CD4-positive, alpha-beta T cell treated with Interleukin-6 for 4 hours (primary cell): ENCODE data around the gene ACADVL.
A peak's percentile ranks its signal among the peaks of the same experiment; 100 is the strongest.

ENCODE experiments used
- DNase-seq: peaks from one replicate; pipeline ENCODE4 v3.0.0-alpha.2; 2020; ENCODE audit warnings: mixed read lengths

The ACADVL gene

DNA sequence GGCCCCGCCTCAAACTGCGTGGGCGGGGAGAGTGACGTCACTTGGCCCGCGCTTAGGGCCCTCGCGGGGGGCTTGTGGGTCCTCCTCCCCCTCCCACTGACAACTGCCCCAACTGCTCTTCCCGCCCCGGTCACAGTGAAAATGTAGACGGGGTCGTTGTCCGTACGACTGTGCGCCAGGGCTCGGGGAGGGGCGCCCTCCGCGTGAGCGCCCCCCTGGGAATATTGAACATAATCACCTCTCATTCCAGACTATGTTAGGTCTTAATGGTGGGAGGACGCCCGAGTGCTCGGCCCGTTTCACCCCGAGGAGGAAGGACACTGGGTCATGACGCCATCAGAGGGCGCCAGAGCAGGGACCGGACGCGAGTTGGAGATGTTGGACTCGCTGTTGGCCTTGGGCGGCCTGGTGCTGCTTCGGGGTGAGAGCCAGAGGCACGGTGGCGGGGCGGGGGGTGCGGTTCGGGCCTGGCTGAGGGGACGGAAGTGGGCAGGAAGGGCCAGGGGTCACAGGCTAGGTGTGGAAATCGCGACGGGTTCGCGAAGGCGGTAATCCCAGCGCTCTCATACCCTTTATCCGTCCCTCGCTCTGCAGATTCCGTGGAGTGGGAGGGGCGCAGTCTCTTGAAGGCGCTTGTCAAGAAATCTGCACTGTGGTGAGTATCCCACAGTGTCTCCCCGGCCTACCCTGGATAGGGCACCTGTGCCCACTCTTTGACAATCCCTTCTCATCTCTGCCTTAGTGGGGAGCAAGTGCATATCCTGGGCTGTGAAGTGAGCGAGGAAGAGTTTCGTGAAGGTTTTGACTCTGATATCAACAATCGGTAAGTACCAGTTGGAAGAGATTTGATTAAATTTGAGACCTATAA is 32.7 kb downstream of the ACADVL start, which contains the start of gene ELP5:
Gene ELP5, plus strand, starts transcription at position 40 of the 868 bp plus-strand sequence. Its CDS starts 336 bp downstream, at position 376.
- peak; percentile 87 for DNase-seq

DNA sequence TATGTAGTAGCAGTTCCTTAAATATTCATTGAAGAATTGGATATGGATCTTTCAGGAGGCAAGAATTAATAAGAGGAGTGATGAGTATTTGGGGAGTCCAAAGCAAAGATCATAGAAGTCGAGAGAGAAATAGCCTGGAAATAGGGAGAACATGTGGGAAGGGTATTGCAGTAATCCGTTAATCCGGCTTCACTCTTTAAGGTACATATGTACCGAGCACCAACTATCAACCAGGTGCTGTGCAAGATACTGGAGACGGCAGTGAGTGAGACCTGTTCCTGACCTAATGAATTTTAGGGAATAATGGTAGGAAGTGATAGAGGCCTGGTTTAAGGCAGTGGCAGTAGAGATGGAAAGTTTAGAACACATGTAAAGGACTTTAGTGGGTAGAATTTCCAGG is 33.3 kb downstream of the ACADVL start:
- no peak for DNase-seq

DNA sequence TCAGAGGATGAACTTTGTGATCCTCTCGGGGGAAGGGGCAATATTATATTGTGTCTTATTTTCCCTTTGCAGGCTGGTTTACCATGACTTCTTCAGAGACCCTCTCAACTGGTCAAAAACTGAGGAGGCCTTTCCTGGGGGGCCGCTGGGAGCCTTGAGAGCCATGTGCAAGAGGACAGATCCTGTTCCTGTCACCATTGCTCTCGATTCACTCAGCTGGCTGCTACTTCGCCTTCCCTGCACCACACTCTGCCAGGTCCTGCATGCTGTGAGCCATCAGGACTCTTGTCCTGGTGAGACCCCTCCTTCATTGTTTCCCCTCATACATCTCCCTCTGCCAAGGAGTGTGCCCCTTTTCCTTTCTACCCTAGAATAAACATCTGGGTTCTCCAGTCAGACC is 34.8 kb downstream of the ACADVL start:
- no peak for DNase-seq

DNA sequence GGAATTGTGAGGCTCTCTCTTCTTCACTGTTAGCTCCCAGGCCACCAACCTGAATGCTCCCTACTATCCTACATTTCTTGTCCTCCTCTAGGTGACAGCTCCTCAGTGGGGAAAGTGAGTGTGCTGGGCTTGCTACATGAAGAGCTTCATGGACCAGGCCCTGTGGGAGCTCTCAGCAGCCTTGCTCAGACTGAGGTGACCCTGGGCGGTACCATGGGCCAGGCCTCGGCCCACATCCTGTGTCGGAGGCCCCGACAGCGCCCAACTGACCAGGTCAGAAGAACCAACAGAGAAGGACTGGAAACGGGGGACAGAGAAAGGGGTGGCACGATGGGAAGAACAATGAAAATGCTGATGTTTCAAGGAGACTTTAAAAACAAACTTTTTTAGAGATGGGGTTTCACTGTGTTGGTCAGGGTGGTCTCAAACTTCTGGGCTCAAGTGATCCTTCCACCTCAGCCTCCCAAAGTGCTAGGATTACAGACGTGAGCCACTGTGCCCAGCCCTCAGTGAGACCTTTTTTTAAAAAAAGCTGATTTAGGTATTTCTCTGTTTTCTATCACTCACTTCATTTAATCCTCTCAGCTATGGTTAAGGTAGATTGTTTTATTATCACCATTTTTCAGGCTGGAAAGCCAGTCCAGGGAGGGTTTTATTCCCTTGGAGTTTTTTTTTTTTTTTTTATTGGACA is 37.2 kb downstream of the ACADVL start:
- no peak for DNase-seq

DNA sequence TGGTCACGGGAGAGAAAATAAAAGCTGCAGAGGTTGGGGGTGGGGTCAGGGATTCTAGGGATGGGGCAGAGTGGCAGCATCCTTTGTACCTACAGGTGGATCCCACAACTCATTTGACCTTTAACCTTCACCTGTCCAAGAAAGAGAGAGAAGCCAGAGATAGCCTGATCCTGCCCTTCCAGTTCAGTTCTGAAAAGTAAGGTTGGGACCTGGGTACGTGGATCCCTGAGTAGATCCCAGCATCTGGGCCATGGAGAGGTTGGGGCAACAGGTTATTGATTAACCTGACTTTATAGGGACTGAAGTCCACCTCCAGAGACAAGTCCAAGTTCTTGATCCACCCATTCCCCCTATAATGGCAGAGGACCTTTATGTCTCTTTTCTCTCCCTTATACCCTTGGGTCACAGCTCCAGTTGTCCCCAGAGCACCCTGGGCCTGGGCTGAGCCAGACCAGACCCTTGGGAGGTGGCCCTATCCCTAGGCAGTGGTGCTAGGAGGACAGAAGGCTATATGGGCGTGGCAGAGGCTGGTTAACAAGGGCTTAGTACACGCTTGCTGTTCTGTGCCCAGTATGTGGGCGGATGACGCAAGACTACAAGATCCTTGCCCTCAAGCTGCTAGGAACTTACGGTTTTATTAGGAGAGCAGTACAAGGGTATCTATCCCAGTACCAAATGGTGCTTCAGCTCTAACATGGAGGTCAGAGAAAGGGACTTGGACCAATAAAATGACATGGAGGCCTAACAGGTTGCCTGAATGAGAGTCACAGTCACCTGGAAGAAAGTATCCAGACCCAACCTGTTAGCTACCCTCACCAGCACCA is 39.2 kb downstream of the ACADVL start:
- DNase-seq, result no peak

DNA sequence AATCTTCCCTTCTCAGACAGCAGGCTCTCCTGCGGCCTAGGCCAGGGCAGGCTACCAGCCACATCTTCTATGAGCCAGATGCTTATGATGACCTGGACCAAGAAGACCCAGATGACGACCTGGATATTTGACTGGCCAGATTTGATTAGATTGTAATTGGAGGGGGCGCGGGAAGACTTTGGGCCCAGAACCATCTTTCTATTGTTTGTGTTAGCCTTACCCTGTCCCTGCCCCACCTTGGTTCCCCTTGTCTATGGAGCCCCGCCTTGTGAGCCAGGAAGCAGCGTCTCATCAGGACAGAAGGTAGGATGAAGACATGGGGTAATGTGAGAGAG is 39.8 kb downstream of the ACADVL start:
- no peak for DNase-seq

DNA sequence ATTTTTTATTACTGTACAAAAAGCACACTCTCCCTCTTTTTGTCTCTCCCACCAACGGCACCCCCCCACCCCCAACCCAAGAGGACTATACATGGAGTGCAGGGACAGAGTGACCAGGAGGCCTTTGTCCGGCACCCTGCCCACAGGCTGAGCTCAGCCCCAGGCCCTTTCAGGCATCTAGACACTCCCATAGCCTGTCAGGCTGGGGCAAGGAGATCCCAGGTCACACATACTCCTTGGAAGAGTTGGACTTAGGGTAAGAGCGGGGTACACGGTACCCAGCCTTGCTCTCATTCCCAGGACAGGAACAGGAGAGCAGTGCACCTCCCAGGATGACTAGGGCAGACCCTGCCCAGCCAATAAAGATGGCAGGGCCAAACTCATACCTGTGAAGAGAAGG is 40.4 kb downstream of the ACADVL start:
- no peak for DNase-seq

DNA sequence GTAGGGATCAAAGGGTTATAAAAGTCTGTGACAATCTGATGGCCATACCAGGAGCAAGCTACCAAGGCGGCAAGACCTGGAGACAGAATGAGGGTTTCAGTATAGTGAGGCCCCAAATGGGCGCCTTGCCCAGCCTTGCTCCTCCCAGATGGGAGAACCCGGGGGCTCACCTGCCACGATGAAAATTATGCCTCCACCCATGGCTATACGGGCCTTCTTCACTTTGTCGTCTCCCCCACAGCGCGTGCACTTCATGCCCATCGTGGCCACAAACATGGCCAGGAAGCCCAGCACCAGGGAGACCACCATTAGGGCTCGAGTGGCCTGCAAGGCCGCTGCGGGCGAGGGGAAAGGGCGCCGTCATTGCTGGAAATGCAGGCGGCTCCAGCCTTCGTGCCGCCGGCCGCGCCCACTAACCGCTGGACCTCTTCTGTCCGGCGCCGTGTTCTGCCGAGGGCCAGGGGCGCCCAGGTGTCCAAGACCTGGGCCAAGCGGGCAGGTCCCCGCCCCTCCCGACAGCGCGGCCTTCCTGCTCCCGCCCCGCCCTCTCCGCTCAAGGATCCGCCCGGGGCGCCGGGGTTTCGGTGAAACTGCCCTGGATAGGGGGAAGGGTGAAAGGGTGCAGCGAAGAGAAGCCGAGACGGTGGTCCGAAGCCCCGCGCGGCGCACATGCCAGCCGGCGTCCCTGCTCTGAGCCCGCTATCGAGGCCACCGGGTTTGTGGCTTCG is 41.1 kb downstream of the ACADVL start:
- peak; percentile 56 for DNase-seq

DNA sequence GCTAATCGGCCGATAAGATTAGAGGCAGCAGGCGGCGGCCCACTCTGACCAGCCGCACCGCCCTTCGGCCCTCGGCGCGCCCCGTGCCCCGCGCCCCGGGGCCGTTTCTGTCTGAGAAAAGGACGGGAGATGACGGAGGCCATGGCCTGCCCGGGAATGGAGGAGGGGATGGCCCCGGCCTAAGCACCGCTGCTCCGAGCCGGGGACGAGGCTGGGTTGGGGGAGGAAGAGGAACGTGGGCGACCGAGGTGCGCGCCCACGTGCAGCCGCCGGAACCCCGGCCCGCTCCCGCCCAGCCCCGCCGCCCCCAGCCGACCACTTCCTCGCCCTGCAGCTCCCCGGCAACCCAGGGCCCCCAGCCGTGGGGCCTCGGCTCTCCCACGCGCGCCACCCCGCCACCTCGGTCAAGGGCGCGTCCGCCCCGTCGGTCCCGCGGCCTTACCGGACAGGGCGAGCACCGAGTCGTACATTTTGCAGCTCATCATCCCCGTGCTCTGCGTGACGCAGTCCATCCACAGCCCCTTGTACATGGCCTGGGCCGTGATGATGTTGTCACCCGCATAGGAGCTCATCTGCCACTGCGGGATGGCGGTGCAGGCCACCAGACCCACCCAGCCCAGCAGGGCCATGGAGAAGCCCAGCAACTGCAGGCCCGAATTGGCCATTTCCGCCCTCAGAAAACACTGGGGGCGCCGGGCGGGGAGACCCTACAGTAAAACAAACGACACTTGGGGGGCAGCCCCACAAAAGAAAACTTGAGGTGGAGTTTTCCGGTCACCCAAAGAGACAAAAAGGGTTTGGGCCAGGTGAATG is 41.8 kb downstream of the ACADVL start:
- peak; percentile 50 for DNase-seq

DNA sequence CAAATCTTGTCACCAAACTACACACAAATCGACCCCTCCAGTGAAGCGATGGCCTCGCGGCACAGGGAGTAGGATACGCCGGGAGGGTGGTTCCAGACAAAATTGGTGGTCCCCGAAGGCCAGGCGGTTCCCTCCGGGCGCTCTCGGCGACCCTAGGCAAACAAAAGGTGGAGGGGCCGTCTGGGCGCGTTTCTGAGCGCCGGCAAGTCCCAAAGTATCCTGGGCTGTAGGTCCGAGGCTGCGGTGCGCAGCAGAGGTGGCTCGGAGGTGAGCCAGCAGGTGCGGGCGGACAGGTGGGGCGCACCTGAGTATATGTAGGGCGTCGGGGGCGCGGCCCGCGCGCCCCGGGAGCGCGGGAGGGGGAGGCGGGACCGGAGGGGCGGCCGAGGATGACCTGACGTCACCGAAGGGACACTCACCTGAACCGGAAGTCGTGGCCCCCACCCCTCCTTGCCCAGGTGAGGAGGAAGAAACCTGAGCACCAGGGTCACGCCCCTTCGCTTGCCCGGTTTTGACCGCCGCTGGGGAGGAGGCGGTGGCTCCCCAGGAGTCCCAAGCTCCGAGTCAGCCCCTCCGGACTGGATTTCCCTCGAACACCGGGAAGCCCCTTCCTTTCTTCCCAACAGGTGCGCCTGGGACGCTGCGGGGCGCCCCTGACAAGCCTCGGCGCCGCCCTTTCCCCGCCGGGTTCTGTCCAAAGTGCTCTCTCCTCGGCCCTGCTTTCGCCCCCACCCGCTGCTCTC is 42.6 kb downstream of the ACADVL start, which contains the start of gene CLDN7:
Gene CLDN7, minus strand, starts transcription at position 287 of the 743 bp plus-strand sequence. CDS start 435 bp downstream, outside the sequence.
- DNase-seq, result peak; percentile 24

DNA sequence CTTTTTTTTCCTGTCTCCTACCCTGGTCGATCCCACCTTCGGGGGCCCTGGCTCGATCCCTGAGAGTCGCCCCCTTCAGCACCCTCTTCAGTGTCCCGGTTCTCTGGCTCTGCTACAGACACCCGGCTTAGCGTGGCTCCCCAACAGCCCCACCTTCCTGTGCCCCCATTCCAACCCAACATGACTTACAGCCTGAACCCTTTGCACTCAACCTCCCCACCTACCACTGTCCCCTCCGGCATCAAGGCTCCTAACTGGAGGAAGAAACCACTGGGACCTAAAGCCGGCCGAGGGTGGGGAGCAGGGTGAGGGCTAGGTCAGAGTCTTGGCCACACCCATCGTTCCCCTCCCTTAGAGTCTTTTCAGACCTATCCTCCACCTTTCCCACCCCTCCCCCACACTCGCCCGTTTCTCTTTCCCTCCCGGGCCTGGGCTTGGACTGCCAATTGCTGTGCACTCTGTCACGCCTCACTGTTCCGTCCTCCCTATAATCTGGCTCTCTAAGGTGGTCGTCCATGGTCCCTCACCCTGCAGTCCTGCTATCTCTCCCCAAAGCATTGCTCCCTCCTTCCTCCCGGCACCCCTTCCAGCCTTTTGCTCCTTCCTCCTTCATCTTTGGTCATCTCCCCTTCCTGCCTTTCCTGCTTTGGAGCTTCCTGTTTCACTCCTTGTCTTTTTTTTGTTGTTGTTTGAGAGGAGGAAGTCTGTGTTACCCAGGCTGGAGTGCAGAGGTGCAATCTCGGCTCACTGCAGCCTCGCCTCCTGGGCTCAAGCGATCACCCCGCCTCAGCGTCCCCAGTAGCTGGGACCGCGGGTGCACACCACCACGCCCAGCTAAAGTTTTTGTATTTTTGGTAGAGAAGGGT is 43.4 kb downstream of the ACADVL start:
- DNase-seq, result peak; percentile 23

DNA sequence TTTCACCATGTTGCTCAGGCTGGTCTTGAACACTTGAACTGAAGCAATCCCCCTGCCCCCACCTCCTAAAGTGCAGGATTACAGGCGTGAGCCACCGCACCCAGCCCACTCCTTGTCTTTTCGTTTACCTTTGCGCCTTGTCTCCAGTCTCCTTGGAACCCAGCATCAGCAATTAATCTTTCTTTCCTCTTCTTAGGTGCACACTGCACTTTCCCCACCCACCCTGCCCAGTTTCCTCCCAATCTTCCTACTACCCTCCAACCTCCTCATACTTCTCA is 44.0 kb downstream of the ACADVL start:
- no peak for DNase-seq

DNA sequence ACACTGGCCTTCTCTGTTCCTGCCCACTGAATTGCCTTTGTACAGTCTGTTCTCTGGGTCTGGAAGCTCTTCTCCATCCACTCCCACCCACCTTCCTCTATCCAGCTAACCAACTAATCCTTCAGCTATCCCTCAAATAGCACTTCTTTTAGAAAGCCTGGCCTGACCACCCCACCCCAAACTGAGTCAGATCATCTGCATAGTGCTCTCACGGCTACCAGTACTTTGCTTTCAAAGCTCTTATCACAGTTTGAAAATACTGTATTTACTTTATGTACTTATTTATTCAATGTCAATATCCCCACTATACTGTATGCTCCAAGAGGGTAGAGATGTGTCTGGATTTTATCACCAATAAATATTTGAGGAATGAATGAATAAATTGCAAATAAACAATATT is 47.0 kb downstream of the ACADVL start:
- no peak for DNase-seq
